ENCODE results near the gene APP.

APP gene

DNA sequence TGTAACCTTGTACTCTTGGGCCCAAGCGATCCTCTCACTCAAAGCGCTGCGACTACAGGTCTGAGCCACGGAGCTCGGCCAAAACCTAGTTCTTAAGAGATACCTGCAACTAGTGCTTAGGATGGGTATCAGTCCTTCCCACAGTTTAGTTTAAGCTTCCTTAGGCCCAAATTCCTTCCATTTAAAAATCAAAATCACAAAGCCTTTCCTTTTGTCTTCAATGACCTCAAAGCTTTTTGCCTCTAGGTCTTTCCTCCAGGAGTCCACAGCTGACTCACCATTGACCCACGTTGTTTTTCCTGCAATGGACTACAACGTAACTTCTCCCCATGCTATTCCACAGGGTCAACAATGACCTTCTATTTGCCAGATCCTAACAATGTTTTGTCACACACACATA is 64.0 kb downstream of the APP start:
- TF ChIP-seq, protein P1, sequence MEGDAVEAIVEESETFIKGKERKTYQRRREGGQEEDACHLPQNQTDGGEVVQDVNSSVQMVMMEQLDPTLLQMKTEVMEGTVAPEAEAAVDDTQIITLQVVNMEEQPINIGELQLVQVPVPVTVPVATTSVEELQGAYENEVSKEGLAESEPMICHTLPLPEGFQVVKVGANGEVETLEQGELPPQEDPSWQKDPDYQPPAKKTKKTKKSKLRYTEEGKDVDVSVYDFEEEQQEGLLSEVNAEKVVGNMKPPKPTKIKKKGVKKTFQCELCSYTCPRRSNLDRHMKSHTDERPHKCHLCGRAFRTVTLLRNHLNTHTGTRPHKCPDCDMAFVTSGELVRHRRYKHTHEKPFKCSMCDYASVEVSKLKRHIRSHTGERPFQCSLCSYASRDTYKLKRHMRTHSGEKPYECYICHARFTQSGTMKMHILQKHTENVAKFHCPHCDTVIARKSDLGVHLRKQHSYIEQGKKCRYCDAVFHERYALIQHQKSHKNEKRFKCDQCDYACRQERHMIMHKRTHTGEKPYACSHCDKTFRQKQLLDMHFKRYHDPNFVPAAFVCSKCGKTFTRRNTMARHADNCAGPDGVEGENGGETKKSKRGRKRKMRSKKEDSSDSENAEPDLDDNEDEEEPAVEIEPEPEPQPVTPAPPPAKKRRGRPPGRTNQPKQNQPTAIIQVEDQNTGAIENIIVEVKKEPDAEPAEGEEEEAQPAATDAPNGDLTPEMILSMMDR (conservative IDR thresholded peaks at IDR 0.05; ENCODE audit: low read depth, low read length) = no peak
- H3K4me3 ChIP-seq (ENCODE audit: low read depth, low read length) = no peak overlapping the region
- no peak for DNase-seq (ENCODE audit: low read depth)

DNA sequence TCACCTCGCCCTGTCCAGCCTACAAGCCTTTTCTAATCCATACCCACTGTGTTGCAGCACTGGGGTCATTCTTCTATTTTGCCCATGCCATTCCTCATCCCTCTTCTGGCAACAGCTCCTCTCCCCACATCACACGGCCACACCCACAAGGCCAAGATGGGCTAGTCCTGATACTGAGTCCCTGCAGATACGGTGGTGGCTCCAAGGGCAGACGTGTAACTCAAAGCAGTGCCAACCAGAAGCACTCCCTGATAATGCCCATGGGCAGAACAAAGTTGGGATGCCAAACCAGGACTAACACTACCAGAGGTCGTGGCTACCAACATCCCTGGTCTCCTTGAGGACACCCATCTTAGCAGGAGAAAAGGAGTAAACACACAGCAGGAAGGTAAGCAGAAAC is 64.8 kb downstream of the APP start:
- TF ChIP-seq, protein P1 (conservative IDR thresholded peaks at IDR 0.05; ENCODE audit: low read depth, low read length) = no peak
- no peak for DNase-seq (ENCODE audit: low read depth)
- H3K4me3 ChIP-seq (ENCODE audit: low read depth, low read length) = no peak overlapping the region

DNA sequence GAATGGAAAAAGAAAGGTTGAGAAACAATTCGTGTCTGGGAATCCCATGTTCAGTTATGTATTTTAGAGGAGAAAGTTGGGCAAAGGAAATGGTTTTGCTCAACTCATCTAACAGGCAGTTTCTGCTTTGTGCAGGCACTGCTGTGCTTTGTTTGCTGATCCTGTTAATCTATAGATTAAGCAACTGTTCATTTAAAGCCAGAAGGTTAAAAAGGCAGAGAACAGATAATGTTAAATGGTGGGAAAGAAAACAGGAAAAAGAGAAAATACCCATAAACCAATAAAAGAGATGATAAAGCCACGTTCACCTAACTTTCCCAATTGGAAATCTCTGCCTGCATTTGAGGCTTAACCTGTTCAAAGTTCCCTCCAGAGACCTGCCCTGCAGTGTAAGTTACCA is 70.0 kb downstream of the APP start:
- no peak for DNase-seq (ENCODE audit: low read depth)
- H3K4me3 ChIP-seq (ENCODE audit: low read depth, low read length) = no peak overlapping the region
- TF ChIP-seq, protein P1 (conservative IDR thresholded peaks at IDR 0.05; ENCODE audit: low read depth, low read length) = no peak

DNA sequence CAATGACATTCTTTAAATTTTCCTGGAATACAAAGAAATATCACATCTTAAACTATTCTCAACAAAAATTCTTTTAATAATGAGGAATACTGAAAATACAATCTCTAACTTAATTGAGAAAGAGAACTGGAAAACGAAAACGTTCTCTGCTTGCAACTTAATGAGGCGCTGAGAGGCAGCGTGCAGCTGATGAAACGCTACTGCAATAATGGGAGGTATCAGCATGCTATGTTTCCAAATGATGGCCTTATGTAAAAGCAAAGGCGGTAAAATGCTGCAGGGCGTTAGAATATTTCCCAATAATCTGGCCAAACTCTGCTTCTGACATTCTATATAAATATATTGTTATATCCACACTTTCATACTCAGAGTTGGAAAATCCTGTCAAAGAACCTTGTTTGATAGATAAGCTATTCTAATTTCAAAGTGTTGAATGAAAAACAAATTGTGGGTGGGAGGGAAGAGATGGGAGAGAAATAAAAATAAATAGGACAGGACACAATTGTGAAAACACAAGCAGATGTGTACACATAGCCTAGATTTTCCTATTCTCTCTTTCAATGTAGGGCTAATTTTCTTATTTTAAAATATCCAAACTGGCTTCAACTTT is 70.9 kb downstream of the APP start:
- TF ChIP-seq, protein P1 (conservative IDR thresholded peaks at IDR 0.05; ENCODE audit: low read depth, low read length) = no peak
- no peak overlapping the region for H3K4me3 ChIP-seq (ENCODE audit: low read depth, low read length)
- DNase-seq (ENCODE audit: low read depth) = peak; percentile 77

DNA sequence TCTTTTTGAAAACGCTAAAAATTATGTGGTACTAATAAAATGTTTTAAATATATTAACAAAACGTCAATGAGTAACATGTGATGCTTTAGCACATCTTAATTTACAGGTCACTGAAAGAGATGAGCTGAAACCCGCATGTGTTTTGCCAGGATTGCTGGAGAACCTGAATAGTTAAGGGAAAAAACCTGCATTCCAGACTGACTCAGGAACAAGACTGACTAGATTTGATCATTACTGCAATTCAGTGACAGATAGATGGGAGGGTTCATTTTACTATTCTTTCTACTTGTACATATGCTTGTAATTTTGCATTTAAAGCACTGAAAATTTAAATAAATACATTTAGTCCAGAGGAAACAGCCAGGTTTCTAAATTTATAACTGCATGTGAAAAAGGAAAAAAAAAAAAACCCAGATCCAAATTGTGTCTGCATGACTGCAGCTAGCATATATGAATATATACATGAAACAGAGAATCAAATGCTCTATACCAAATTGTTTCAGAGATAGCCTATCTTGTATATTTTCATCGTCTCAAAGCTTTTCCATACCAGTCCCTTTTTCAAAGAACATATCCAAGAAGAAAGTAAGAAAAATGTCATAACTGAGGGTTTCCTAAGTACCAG is 71.7 kb downstream of the APP start:
- no peak overlapping the region for H3K4me3 ChIP-seq (ENCODE audit: low read depth, low read length)
- peak; percentile 39 for DNase-seq (ENCODE audit: low read depth)
- TF ChIP-seq, protein P1 (conservative IDR thresholded peaks at IDR 0.05; ENCODE audit: low read depth, low read length) = no peak

DNA sequence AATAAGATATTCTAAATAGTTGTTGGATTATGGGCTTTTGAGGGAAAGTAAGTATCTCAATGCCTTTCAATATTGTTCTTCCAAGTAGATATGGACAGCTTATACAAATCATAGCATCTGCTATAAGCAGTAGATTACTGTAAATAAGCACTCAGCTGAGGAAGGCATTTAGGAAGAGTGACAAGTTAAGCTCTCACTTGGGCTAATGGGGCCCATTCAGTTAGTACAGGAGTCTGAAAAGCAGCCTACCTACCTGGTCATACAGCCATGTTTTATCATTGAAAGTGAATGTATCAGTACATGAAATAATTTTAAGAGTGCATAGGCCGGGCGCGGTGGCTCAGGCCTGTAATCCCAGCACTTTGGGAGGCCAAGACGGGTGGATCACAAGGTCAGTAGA is 73.1 kb downstream of the APP start:
- TF ChIP-seq, protein P1 (conservative IDR thresholded peaks at IDR 0.05; ENCODE audit: low read depth, low read length) = no peak
- no peak for DNase-seq (ENCODE audit: low read depth)
- no peak overlapping the region for H3K4me3 ChIP-seq (ENCODE audit: low read depth, low read length)

All from choroid plexus epithelial cell (primary cell).